NB4 (cell line): ENCODE data around the gene CCT6B.

Experiments
- DNase-seq: peaks from one replicate; pipeline ENCODE4 v3.0.0; 2010; ENCODE audit warnings: low read depth
- H3K4me3 ChIP-seq: one replicate; pipeline ENCODE4 v1.5.1; 2011; ENCODE audit warnings: mild to moderate bottlenecking, low read depth, low read length, moderate library complexity
- MYC ChIP-seq: IDR thresholded peaks from 2 replicates; pipeline ENCODE4 v1.6.1; 2011; ENCODE audit warnings: low read depth, low read length
- POLR2A ChIP-seq: IDR thresholded peaks from 2 replicates; pipeline ENCODE4 v1.6.1; 2011; ENCODE audit warnings: mild to moderate bottlenecking; ENCODE audit not compliant: insufficient read length; ENCODE audit errors: extremely low read depth
- TF ChIP-seq, protein P1 (sequence below): IDR thresholded peaks from 2 replicates; pipeline ENCODE4 v1.6.1; 2011; ENCODE audit warnings: low read depth, low read length
- TF ChIP-seq, protein P2 (sequence below): IDR thresholded peaks from one replicate; pipeline ENCODE4 v1.5.1; 2012; ENCODE audit warnings: low read depth, low read length

Gene CCT6B

DNA sequence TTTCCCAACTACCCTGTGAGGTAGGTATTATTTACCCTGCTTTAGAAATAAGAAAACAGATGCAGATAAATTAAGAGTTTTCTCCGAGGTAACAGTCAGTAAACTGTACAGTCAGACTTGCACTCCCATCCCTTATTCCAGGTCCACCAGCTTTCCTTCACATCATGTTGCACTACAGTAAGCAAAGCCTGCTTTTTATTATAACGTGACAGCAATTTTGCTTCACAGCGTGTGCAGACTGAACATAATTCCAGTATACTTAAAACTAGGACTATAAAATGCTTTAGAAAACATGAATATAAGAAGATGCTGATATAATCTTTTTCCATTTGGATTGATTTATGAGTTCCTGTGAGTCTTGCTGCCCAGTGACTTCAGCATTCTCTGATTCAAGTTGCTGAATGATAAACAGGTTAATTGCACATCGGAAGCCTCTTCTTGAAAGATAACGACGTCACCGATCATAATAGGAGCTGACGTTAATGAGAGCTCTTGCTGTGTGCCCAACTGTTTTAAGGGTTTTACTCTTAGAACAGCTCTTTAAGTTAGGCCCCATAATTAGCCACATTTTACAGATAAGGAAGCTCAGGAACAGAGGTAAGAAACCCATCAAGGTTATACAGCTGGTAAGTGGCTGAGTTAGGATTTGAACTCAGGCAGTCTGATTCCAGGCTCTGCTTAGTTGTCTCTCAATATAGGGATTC lies 20.4 kb upstream of the CCT6B start:
- peak overlapping the region; percentile 78 for H3K4me3 ChIP-seq
- peak; percentile 30 for DNase-seq
- TF ChIP-seq MYC (no peak), POLR2A (no peak)
- TF ChIP-seq, protein P1, sequence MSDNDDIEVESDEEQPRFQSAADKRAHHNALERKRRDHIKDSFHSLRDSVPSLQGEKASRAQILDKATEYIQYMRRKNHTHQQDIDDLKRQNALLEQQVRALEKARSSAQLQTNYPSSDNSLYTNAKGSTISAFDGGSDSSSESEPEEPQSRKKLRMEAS = no peak
- TF ChIP-seq, protein P2, sequence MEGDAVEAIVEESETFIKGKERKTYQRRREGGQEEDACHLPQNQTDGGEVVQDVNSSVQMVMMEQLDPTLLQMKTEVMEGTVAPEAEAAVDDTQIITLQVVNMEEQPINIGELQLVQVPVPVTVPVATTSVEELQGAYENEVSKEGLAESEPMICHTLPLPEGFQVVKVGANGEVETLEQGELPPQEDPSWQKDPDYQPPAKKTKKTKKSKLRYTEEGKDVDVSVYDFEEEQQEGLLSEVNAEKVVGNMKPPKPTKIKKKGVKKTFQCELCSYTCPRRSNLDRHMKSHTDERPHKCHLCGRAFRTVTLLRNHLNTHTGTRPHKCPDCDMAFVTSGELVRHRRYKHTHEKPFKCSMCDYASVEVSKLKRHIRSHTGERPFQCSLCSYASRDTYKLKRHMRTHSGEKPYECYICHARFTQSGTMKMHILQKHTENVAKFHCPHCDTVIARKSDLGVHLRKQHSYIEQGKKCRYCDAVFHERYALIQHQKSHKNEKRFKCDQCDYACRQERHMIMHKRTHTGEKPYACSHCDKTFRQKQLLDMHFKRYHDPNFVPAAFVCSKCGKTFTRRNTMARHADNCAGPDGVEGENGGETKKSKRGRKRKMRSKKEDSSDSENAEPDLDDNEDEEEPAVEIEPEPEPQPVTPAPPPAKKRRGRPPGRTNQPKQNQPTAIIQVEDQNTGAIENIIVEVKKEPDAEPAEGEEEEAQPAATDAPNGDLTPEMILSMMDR = no peak

DNA sequence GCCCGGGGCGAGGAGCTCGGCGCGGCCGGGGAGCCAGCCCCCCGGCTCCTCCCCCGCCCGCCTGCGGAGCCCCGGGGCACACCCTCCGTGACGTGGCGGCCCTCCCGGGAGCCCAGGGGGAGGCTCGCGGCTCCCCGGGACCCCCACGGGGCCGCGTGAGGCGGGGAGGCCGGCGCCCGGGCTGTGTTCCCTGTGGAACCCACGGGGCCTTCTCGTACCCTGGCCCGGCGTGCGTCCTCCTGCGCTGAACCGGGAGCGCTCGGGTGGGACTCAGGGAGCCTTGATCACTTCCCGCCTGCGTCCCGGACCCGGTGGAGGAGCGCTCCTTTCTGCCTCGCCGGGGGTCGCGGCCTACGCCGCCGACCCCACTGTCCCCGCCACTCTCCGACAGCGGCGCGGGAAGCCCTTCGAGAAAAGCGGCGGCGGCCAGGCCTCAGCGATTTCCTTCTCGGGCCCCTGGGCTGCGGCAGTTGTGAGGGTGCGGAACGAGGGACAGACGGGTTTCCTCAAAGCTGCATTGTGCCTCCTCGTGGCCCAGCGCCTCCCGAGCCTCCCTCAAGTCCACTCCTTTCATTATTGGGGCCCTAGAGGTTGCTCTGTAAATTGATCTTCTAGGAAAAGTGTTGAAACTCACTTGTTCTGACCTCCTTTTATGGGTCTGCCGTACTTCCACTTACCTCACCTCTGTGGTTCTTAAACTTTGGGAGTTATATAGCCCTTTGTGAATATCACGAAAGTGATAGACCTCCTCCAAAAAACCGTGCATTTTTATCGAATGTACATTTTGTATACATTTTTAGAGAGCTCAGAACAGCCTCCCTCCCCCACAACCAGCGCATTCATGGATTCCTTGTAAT lies 19.6 kb upstream of the CCT6B start:
- peak overlapping the region; percentile 80 for H3K4me3 ChIP-seq
- TF ChIP-seq, protein P1 = peak; percentile 82
- peak; percentile 88 for TF ChIP-seq MYC
- TF ChIP-seq POLR2A = peak; percentile 48
- TF ChIP-seq, protein P2 = peak; percentile 46
- DNase-seq = peak; percentile 96

DNA sequence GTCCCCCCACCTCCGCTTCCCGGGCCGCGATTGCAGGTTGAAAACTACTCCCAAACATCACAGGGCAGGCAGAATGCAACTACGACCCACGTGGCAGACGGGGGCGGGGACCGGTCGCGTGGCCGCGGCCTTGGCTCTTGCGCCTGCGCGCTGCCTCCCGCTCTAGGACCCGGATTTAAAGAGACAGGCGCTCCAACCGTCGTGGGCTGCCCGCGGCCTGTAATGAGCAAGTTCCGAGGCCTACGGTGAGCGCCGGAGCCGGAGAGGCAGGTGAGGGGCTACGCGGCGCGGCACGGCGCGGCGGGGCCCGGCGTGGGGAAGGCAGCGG lies 19.1 kb upstream of the CCT6B start, which contains the start of gene LIG3:
LIG3 (plus strand) TSS at position 160 of the 328 bp plus-strand sequence. CDS start 2,494 bp downstream, outside the sequence.
- DNase-seq = peak; percentile 97
- TF ChIP-seq, protein P2 = no peak
- peak; percentile 100 for TF ChIP-seq MYC
- TF ChIP-seq, protein P1 = peak; percentile 99
- peak; percentile 79 for TF ChIP-seq POLR2A
- peak within 1 kb of the TSS; percentile 80 for H3K4me3 ChIP-seq

DNA sequence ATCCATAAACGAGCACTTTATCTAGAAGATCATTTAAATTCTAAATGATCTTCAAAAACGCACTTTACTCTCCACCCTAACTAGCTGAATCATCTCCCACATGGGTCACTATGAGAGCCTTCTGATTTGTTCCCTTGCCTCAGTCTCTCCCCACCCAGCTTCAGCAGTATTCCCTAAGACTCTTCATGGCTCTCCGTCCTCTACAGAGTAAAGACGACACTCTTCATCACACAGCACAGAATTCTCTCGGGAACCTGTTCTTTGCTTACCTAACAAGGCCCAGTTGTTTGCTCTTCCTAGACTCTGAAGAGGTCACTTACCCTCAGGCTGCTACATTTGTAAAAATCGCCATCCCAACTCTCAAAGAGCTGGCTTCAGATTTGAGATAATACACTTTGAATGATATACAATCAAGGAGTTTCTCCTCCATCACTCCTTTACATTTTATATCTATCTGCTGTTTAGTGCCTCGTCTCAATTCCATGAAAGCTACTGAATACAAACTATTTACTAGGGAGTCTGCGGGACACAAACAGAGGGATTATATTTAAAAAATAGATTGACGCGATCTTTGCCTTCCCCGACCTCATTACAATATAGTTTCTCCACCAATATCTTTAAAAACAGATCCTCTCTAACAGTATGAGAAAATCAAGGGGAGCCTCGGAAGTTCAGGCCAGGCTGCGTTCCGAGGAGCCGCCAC lies 18.5 kb upstream of the CCT6B start:
- peak; percentile 62 for DNase-seq
- peak overlapping the region; percentile 80 for H3K4me3 ChIP-seq
- no peak for TF ChIP-seq POLR2A
- no peak for TF ChIP-seq MYC
- TF ChIP-seq, protein P2 = no peak

DNA sequence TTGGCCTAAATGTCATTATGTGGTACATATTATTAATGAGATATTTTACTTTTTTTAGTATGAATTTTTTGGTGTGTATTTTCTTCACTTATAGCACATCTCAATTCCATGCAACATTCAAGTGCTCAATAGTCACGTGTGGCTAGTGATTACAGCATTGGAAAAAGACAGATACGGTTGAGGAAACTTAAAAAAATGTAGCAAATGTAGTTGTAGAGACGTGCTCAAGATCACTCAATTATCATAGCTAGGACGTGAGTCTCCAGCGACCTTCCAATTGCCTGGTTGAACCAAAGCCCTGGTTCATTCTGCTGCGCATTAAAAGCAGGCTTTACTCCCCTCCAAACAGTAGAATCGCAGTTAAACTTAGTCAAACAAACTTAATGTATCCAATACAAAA lies 17.9 kb upstream of the CCT6B start:
- peak overlapping the region; percentile 80 for H3K4me3 ChIP-seq
- no peak for DNase-seq
- TF ChIP-seq, protein P2 = no peak
- TF ChIP-seq, protein P1 = no peak
- no peak for TF ChIP-seq MYC
- no peak for TF ChIP-seq POLR2A
